Measurements from ENCODE around the gene LMBR1L.

LMBR1L gene

GRCh38 chr12:49111206-49111605, 559 bp upstream of the LMBR1L start:
- DNase-seq: peak; percentile 53

GRCh38 chr12:49109641-49110463, 795 bp downstream of the LMBR1L start:
- no peak for DNase-seq

GRCh38 chr12:49108958-49109404, 1.7 kb downstream of the LMBR1L start:
- peak; percentile 54 for DNase-seq

GRCh38 chr12:49105504-49106084, 5.1 kb downstream of the LMBR1L start:
- no peak for DNase-seq

- no peak for DNase-seq
Observed at GRCh38 chr12:49104822-49105221, 5.8 kb downstream of the LMBR1L start.

GRCh38 chr12:49100380-49100779, 10.3 kb downstream of the LMBR1L start:
- DNase-seq: no peak

- DNase-seq: no peak
Observed at GRCh38 chr12:49098703-49099102, 11.9 kb downstream of the LMBR1L start.

- peak; percentile 73 for DNase-seq
Observed at GRCh38 chr12:49098035-49098451, 12.6 kb downstream of the LMBR1L start.

- DNase-seq: no peak
Observed at GRCh38 chr12:49097381-49097780, 13.3 kb downstream of the LMBR1L start.

- no peak for DNase-seq
Observed at GRCh38 chr12:49094975-49095365, 15.7 kb downstream of the LMBR1L start.

- peak; percentile 34 for DNase-seq
Observed at GRCh38 chr12:49094160-49094974, 16.3 kb downstream of the LMBR1L start, which contains the start of gene DHH. Gene DHH, minus strand, starts transcription at chr12:49094801. Its CDS starts 289 bp downstream, at chr12:49094512.

GRCh38 chr12:49093792-49094159, 16.9 kb downstream of the LMBR1L start:
- no peak for DNase-seq

GRCh38 chr12:49092816-49093406, 17.7 kb downstream of the LMBR1L start:
- DNase-seq: no peak

- DNase-seq: peak; percentile 61
Observed at GRCh38 chr12:49092086-49092815, 18.4 kb downstream of the LMBR1L start.

GRCh38 chr12:49091836-49092085, 18.9 kb downstream of the LMBR1L start:
- no peak for DNase-seq

- no peak for DNase-seq
Observed at GRCh38 chr12:49091056-49091835, 19.4 kb downstream of the LMBR1L start.

GRCh38 chr12:49089821-49090773, 20.6 kb downstream of the LMBR1L start:
- peak; percentile 83 for DNase-seq

GRCh38 chr12:49088932-49089330, 21.7 kb downstream of the LMBR1L start:
- no peak for DNase-seq

GRCh38 chr12:49088150-49088931, 22.3 kb downstream of the LMBR1L start:
- peak; percentile 97 for DNase-seq

GRCh38 chr12:49086116-49086515, 24.5 kb downstream of the LMBR1L start:
- DNase-seq: no peak

Measured in hematopoietic multipotent progenitor cell treated with erythropoietin and hydrocortisone succinate and interleukin-3 and kit ligand, for 6 days (in vitro differentiated cells).